HG03558 (cell line): ENCODE measurements around the gene CDRT4.

ENCODE experiments used
- ATAC-seq: cut with Tn5 transposase; IDR thresholded peaks from one replicate; pipeline ENCODE4 v1.9.1; 2021; ENCODE audit warnings: moderate number of reproducible peaks; ENCODE audit not compliant: unreplicated experiment; ENCODE audit errors: extremely low read depth

Gene CDRT4

DNA sequence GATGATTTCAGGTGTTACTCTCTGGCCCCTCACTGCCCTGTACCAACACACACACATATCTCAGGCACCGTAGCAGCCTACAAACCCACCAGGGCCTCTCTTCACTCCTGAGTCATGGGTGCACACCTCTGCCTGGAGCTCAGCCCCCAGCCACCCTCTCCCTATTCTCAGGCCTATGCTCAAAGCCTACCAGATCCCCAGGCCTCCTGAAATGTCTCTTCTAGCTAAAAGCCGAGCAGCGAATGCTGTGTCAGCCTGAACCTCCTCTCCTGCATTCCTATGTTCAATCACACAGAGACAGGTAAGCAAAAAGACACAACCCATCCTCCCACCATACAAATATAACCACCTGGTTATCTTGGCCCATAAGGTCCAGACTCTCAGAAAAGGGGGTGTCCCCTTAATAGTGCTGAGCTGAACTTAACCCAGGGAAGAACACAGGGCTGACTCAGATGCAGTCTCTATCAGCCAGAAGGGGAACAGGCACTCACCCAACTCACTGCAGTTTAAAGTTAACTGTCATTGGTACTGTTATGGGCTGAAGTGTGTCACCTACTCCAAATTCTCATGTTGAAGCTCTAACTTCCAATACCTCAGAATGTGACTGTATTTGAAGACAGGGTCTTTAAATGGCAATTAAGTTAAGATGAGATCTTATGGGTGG lies 64.0 kb downstream of the CDRT4 start:
- no peak for ATAC-seq

DNA sequence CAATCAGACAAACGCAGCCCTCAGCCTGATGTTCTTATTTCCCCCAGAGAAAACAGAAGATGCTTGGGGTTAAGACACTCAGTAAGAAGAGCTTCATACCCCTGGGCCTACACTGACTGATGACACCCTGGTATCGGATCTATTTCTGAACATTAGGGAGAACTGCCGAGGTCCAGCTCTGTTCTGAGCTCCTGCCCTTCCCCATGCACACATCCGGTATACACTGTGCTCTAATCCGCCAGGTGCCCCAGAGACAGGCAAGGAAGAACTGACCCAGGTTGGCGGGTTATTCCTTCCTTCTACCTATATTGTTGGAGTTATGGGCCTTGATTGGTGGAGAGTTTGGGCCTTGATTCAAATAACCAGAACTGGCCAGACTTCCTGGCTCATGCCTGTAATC lies 68.0 kb downstream of the CDRT4 start:
- ATAC-seq: no peak

DNA sequence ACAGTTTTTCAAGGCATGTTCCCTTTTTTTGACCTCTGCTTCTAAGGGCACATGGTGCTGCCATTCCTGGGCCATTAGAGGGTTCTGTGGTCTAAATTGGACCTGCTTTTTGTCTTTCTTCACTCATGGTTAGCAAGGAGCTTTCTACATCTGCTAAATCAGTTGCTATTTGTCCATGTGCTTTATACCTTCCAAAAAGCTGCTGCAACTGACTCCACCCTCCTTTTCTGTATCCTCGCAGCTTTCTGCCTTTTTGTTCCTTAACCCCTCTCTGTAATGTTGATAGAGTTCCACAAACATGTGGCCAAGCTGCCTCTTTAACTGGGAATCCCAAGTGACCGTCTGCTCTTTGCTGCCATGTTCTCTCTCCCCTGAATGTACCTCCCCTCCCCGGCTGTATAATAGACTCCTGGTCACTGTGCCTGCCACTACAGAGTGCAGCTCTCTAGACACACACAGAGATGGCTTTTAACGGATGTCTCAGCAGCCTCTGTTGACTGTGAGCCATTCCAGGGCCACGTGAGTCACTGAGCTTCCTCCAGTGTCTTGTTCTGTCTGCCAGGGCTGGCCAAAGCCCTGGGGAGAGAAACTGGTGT lies 68.6 kb downstream of the CDRT4 start:
- no peak for ATAC-seq

DNA sequence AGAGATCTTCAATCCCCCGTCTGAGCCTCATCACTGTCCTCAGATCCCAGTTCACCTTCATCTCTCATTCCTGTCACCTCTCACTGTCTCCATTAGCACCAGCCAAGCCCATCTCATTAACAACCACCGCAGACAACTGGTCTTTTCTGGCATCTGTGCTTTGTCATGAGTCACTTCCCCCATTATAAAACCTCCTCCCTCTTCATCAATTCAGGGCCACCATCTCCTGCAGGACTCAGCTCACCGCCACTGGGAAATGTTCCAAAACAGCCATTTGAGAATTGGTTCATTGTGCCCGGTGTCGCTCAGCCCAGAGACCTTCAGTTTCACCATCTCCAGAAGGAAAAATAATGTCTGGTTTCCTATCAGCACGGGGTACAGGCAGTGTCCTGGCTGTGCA lies 69.1 kb downstream of the CDRT4 start:
- no peak for ATAC-seq

DNA sequence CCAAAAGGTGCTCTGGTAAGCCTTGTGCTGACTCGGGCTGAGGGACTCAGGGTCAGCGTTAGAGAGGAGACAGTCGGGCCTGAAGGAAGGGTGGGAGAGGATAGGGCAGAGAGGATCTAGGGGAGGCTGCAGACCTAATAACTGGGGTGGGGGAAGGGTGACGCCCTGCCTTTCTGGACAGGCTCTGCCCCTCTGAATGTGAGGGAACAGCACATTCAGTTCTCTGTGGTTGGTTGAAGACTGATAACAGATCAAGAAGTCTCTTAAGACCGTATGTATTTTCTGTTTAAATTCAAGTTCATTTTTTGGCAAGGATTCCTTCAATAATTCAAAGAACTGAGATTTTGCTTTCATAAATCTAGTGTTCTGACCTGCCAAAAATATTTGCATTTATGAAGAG lies 69.8 kb downstream of the CDRT4 start:
- no peak for ATAC-seq

DNA sequence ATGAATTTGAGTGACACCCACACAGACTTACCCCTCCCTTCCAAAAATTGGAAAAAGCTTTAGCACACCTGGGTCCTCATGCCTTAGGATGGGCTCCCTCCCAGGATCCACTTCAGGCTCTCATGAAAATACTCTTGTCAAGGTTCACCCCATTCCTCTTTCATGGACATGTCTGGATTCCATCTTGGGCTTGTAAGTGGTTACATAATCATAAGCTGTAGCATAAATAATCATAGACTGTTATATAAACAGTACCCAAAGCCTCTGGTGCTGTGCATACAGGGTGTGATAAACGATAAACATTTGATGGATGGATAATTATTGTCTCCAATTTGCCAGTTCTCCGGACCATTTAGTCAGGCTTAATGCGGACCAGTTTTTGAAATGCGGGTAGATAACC lies 72.3 kb downstream of the CDRT4 start:
- no peak for ATAC-seq

DNA sequence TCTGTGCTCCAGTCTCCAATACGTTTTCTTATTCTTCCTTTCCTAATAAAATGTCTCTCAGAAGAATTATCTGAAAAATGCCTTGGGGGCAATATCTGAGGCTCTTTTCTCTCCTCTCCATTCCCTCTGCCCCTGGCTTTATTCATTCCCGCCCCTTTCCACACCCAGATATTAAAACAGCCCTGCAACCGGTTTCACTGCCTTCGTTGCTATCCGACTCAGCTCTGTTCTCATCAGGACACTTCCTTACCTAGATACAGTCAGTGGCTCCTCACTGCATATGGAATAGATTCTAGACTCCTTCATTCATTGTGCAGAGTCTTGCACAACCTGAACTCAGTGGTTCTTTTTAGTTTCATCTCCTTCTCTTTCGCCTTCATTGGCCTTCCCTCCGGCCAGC lies 74.0 kb downstream of the CDRT4 start:
- no peak for ATAC-seq

DNA sequence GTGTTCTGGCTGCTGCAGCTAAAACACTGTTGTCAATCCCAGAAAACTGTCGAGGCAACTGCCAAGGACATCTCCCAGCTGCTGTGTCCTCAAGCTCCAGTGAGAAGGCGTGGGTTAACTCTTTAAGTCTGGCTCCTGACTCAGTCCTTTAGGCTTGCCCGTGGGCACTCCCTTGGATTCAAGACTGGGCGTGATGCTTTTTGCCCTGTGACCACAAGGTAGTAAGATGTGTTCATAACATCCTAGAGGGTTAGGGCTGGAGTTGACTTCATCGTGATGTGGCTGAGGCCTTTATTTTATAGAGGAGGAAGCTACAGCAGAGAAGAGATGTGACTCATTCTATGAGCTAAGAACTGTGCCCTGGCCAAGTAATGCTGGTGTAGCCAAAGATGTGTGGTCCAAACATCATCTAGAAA lies 75.1 kb downstream of the CDRT4 start:
- ATAC-seq: no peak

DNA sequence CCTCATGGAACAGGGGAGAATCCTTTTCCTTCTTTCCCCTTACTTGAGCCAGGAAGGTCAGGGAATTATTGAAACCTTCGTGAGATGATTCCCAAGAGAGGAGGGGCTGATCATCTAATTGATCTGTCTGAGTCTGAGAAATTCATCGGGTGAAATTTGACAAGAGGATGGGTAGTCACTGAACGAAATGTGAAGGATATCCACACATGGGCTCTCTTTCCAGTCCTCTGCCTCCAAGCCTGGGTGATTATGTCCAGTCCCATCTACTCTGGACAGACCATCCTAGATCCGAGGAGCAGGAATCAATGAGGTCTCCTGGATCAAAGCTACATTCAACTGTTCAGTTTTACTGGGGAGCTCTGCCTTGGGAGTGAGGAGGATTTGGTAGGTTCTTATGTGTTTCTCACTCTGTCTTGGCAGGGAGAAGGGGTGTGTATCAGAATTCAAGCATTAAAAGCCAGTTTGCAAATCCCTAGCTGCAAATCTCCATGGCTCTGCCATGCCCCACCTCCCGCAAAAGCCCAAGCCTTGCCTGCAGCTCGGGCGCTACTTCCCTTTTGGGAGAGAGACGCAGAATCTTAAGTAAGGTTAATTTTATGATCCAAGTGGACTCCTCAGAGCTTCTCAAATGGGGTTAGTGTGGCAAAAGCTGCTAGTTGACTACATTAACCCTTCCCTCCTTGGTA lies 78.9 kb downstream of the CDRT4 start:
- no peak for ATAC-seq

DNA sequence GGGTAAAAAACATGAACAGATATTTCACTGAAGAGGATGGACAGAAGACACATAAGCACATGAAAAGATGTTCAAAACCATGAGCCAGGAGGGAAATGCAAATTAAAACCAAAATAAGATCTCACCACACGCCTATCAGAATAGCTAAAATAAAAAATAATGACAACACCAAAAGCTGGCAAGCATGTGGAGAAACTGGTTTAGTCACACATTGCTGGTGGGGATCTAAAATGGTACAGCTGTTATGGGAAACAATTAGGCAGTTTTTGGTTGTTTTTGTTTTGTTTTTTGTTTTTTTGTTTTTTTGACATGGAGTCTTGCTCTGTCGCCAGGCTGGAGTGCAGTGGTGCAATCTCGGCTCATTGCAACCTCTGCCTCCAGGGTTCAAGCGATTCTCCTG lies 81.3 kb downstream of the CDRT4 start:
- no peak for ATAC-seq
